GM20000 (cell line): ENCODE measurements around the gene TMEM170B.

Experiments
- DNase-seq: peaks from one replicate; pipeline ENCODE4 v3.0.0; 2012; ENCODE audit warnings: low spot score
- CTCF ChIP-seq: IDR thresholded peaks from 2 replicates; pipeline ENCODE4 v1.5.1; 2012; ENCODE audit warnings: mild to moderate bottlenecking, control low read depth; ENCODE audit errors: extremely low read depth, missing control alignments

Gene TMEM170B

GRCh38 chr6:11495565-11496145 is 41.9 kb upstream of the TMEM170B start:
- no peak for TF ChIP-seq CTCF
- DNase-seq = no peak

GRCh38 chr6:11496152-11497060 is 41.1 kb upstream of the TMEM170B start:
- DNase-seq = peak; percentile 61
- peak; percentile 61 for TF ChIP-seq CTCF

GRCh38 chr6:11497107-11497506 is 40.4 kb upstream of the TMEM170B start:
- TF ChIP-seq CTCF = no peak
- DNase-seq = no peak

GRCh38 chr6:11497881-11498280 is 39.7 kb upstream of the TMEM170B start:
- DNase-seq = no peak
- TF ChIP-seq CTCF = no peak

- no peak for TF ChIP-seq CTCF
- no peak for DNase-seq
Measured at GRCh38 chr6:11500008-11500407, 37.5 kb upstream of the TMEM170B start.

GRCh38 chr6:11509471-11509870 is 28.1 kb upstream of the TMEM170B start:
- no peak for DNase-seq
- no peak for TF ChIP-seq CTCF

- TF ChIP-seq CTCF = no peak
- DNase-seq = peak; percentile 52
Measured at GRCh38 chr6:11514672-11515071, 22.9 kb upstream of the TMEM170B start.
